ENCODE data around the gene PRSS53.

DNA sequence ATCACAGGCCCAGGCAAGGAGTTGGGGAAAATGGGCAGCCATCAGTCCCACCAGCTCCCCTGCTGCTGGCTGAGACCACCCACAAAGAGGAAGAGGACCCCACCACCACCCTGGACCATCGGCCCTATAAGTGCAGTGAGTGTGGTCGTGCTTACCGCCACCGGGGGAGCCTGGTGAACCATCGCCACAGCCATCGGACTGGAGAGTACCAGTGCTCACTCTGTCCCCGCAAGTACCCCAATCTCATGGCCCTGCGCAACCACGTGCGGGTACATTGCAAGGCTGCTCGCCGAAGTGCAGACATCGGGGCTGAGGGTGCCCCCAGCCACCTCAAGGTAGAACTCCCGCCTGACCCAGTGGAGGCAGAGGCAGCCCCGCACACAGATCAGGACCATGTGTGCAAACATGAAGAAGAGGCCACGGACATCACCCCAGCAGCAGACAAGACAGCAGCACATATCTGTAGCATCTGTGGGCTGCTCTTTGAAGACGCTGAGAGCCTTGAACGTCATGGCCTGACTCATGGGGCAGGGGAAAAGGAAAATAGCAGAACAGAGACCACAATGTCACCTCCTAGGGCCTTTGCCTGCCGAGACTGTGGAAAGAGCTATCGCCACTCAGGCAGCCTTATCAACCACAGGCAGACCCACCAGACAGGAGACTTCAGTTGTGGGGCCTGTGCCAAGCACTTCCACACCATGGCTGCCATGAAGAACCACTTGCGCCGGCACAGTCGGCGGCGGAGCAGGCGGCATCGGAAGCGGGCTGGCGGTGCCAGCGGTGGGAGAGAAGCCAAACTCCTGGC, 10.9 kb downstream of the PRSS53 start:
- TF ChIP-seq, protein P1, sequence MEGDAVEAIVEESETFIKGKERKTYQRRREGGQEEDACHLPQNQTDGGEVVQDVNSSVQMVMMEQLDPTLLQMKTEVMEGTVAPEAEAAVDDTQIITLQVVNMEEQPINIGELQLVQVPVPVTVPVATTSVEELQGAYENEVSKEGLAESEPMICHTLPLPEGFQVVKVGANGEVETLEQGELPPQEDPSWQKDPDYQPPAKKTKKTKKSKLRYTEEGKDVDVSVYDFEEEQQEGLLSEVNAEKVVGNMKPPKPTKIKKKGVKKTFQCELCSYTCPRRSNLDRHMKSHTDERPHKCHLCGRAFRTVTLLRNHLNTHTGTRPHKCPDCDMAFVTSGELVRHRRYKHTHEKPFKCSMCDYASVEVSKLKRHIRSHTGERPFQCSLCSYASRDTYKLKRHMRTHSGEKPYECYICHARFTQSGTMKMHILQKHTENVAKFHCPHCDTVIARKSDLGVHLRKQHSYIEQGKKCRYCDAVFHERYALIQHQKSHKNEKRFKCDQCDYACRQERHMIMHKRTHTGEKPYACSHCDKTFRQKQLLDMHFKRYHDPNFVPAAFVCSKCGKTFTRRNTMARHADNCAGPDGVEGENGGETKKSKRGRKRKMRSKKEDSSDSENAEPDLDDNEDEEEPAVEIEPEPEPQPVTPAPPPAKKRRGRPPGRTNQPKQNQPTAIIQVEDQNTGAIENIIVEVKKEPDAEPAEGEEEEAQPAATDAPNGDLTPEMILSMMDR (IDR thresholded peaks at IDR 0.05) = no peak
- TF ChIP-seq POLR2A (IDR thresholded peaks at IDR 0.05) (no peak), POLR2AphosphoS5 (IDR thresholded peaks at IDR 0.05) (no peak)
